CD4-positive, alpha-beta T cell (primary cell): ENCODE results near the gene KCNQ1. TPM values are rescaled to one million over a fixed set of nuclear protein-coding genes. Genes with fewer than 3 reads are reported as not detected.

Source experiments
- ATAC-seq: fragments of 200-7000 bp; cut with Tn5 transposase; one replicate; pipeline ENCODE4 v1.10.0; 2022; ENCODE audit warnings: mild to moderate bottlenecking; ENCODE audit not compliant: poor library complexity
- CTCF ChIA-PET: fragments of 350-600 bp; sonication (Branson Sonifier 250); formaldehyde crosslinking; loops from one replicate; lab custom pipeline; 2021; ENCODE audit warnings: antibody characterized with exemption, inconsistent platforms; lab: Charles Lee
- POLR2A ChIA-PET: fragments of 350-600 bp; sonication (Branson Sonifier 250); formaldehyde crosslinking; loops from one replicate; lab custom pipeline; 2021; ENCODE audit warnings: antibody characterized with exemption, inconsistent platforms; lab: Charles Lee
- DNase-seq, 14 experiments: peaks; one replicate each; pipeline ENCODE4 v3.0.0-alpha.2; 2013 to 2020; ENCODE audit warnings: mixed read lengths in 2 of 14
- H3K27ac ChIP-seq, 2 donors: one replicate each; pipeline versions ENCODE4 v1.5.1 to v1.7.0; 2013; ENCODE audit warnings: low read length in 2 of 2, low read depth in 1 of 2, mild to moderate bottlenecking in 1 of 2
- H3K27me3 ChIP-seq, 2 experiments: 1 replicate in 1 of 2; 2 replicates in 1 of 2; pipeline versions ENCODE4 v1.6.1 to v1.7.0; 2013; ENCODE audit warnings: low read length in 2 of 2, control low read depth in 1 of 2, mild to moderate bottlenecking in 1 of 2, moderate library complexity in 1 of 2; ENCODE audit not compliant: insufficient read depth in 2 of 2, control insufficient read depth in 1 of 2
- H3K36me3 ChIP-seq: one replicate; pipeline ENCODE4 v1.6.1; 2013; ENCODE audit warnings: low read length, control low read depth; ENCODE audit not compliant: insufficient read depth
- H3K4me1 ChIP-seq: one replicate; pipeline ENCODE4 v1.6.1; 2013; ENCODE audit warnings: low read length, control low read depth; ENCODE audit not compliant: insufficient read depth
- H3K4me3 ChIP-seq: one replicate; pipeline ENCODE4 v1.5.1; 2013; ENCODE audit warnings: mild to moderate bottlenecking, low read length, moderate library complexity
- H3K9me3 ChIP-seq, 2 experiments: 1 replicate in 1 of 2; 2 replicates in 1 of 2; pipeline versions ENCODE4 v1.6.1 to v1.7.0; 2013; ENCODE audit warnings: low read length in 2 of 2, mild to moderate bottlenecking in 2 of 2, control low read depth in 1 of 2, moderate library complexity in 1 of 2; ENCODE audit not compliant: control insufficient read depth in 1 of 2, insufficient read depth in 1 of 2
- H3K27ac Mint-ChIP-seq: one replicate; pipeline ENCODE4 v1.8.0; 2020; ENCODE audit warnings: mixed read lengths
- H3K27me3 Mint-ChIP-seq: one replicate; pipeline ENCODE4 v1.8.0; 2021; ENCODE audit warnings: mixed read lengths
- H3K36me3 Mint-ChIP-seq: one replicate; pipeline ENCODE4 v1.8.0; 2021; ENCODE audit warnings: low read depth, mixed read lengths
- H3K4me1 Mint-ChIP-seq: one replicate; pipeline ENCODE4 v1.8.0; 2021; ENCODE audit warnings: low read depth, mixed read lengths
- H3K4me3 Mint-ChIP-seq: one replicate; pipeline ENCODE4 v1.8.0; 2020; ENCODE audit warnings: mild to moderate bottlenecking, mixed read lengths
- H3K9me3 Mint-ChIP-seq: one replicate; pipeline ENCODE4 v1.8.0; 2020; ENCODE audit warnings: mixed read lengths
- CTCF ChIP-seq: fragments of 200-600 bp; IDR thresholded peaks from one replicate; pipeline ENCODE4 v1.8.0; 2022; ENCODE audit warnings: antibody characterized with exemption, mild to moderate bottlenecking
- intact Hi-C, 2 experiments: fragments of 100-400 bp; cut with DNase I in 1 of 2; cut with micrococcal nuclease in 1 of 2; formaldehyde crosslinking; loops; one replicate each; pipeline versions ENCODE4 v1.15.1 to v1.9.0; 2023 to 2025; cut with DNase I, micrococcal nuclease
- total RNA-seq, 174 experiments: library from RNA in 2 of 174; stranded (reverse) in 2 of 174; gene quantifications; one replicate each; pipeline ENCODE4 v1.2.3 and lab custom pipeline; 2021 to 2026

Gene KCNQ1
- total RNA-seq, 2 experiments from 2014 or later: 31.3 to 33.1 TPM

- H3K27ac Mint-ChIP-seq: no peak overlapping the region
These were observed 254.3 kb downstream of the KCNQ1 start for GRCh38 chr11:2699185-2699530.

GRCh38 chr11:2699531-2700414, 255.0 kb downstream of the KCNQ1 start, which contains the start of gene KCNQ1OT1:
TSS of gene KCNQ1OT1 (minus strand) at chr11:2699994.
- Histone ChIP-seq H3K4me1 (peaks cover 18% of the 10 kb centered on the region), H3K36me3 (peaks cover 2% of the 10 kb centered on the region), H3K4me3 (peak within 1 kb of the TSS; percentile 66), H3K27me3 (no peaks in the 10 kb centered on the region), H3K27ac (no peak within 1 kb of the TSS), H3K9me3 (peaks cover 0 to 19% of the 10 kb centered on the region in 2 experiments)
- peak; percentile 97 for ATAC-seq
- Mint-ChIP-seq H3K4me3 (peak within 1 kb of the TSS; percentile 80), H3K36me3 (peaks cover 33% of the 10 kb centered on the region), H3K9me3 (no peaks in the 10 kb centered on the region), H3K27ac (peak within 1 kb of the TSS; percentile 33), H3K27me3 (no peaks in the 10 kb centered on the region), H3K4me1 (peaks cover 7% of the 10 kb centered on the region)
- no peak for TF ChIP-seq CTCF
- DNase-seq: peak; percentile 73 to 95 (median 82)
- ChIA-PET CTCF (no interaction called here), POLR2A (no interaction called here)
- intact Hi-C loops: loop anchor here in 1 of 2 experiments (5.0 kb wide), 1 partner anchor 193 kb away; no protein-coding TSS in a partner anchor

More at GRCh38 chr11:2699185-2699530, 254.3 kb downstream of the KCNQ1 start:
- Mint-ChIP-seq H3K4me1 (peaks cover 7% of the 10 kb centered on the region), H3K36me3 (peaks cover 29% of the 10 kb centered on the region), H3K4me3 (peak overlapping the region; percentile 74), H3K9me3 (no peaks in the 10 kb centered on the region), H3K27me3 (no peaks in the 10 kb centered on the region)
- intact Hi-C loops: loop anchor here in 1 of 2 experiments (5.0 kb wide), 1 partner anchor 193 kb away; no protein-coding TSS in a partner anchor
- POLR2A ChIA-PET: no interaction called here
- DNase-seq: peak in 2 of 14 experiments; percentile 4 to 17
- peaks cover 18% of the 10 kb centered on the region for H3K4me1 ChIP-seq
- no peak overlapping the region for H3K27ac ChIP-seq
- H3K36me3 ChIP-seq: peaks cover 2% of the 10 kb centered on the region
- H3K9me3 ChIP-seq: peaks cover 0 to 13% of the 10 kb centered on the region in 2 experiments
- no peaks in the 10 kb centered on the region for H3K27me3 ChIP-seq
- H3K4me3 ChIP-seq: peak overlapping the region; percentile 66
- CTCF ChIA-PET: no interaction called here
- no peak for ATAC-seq
- TF ChIP-seq CTCF: no peak

- H3K27ac ChIP-seq: no peak overlapping the region
- no peaks in the 10 kb centered on the region for H3K27me3 ChIP-seq
- no peak for TF ChIP-seq CTCF
- peak overlapping the region; percentile 53 for H3K4me3 ChIP-seq
- ChIA-PET POLR2A (no interaction called here), CTCF (no interaction called here)
- peaks cover 34% of the 10 kb centered on the region for H3K36me3 Mint-ChIP-seq
- peaks cover 7% of the 10 kb centered on the region for H3K4me1 Mint-ChIP-seq
- no peaks in the 10 kb centered on the region for H3K27me3 Mint-ChIP-seq
- H3K4me1 ChIP-seq: peaks cover 18% of the 10 kb centered on the region
- H3K27ac Mint-ChIP-seq: peak overlapping the region; percentile 33
- no peaks in the 10 kb centered on the region for H3K9me3 Mint-ChIP-seq
- peaks cover 0 to 27% of the 10 kb centered on the region in 2 experiments for H3K9me3 ChIP-seq
- peak overlapping the region; percentile 80 for H3K4me3 Mint-ChIP-seq
- peaks cover 2% of the 10 kb centered on the region for H3K36me3 ChIP-seq
- intact Hi-C loops: no loop called here
- ATAC-seq (no peak), DNase-seq (peak in 4 of 14 experiments; percentile 26 to 45 (median 30))
These were observed 255.8 kb downstream of the KCNQ1 start for GRCh38 chr11:2700415-2701211.
